NT2/D1 (cell line): ENCODE results near the gene ERGIC1.

Source experiments
- DNase-seq: peaks from one replicate; pipeline ENCODE4 v3.0.0-alpha.2; 2011; ENCODE audit warnings: low read depth, low spot score
- H3K27me3 ChIP-seq: 2 replicates; pipeline ENCODE4 v1.6.0; 2011; ENCODE audit warnings: mild to moderate bottlenecking; ENCODE audit not compliant: insufficient read length, insufficient read depth
- H3K36me3 ChIP-seq: 2 replicates; pipeline ENCODE4 v1.6.1; 2011; ENCODE audit warnings: mild to moderate bottlenecking, low read length, mixed read lengths; ENCODE audit not compliant: insufficient read depth, insufficient read length
- H3K4me1 ChIP-seq: 2 replicates; pipeline ENCODE4 v1.5.1; 2011; ENCODE audit not compliant: insufficient read depth, insufficient read length
- H3K4me3 ChIP-seq: 2 replicates; pipeline ENCODE4 v1.5.1; 2011; ENCODE audit warnings: low read depth; ENCODE audit not compliant: insufficient read length
- H3K9ac ChIP-seq: 2 replicates; pipeline ENCODE4 v1.6.0; 2011; ENCODE audit warnings: low read depth; ENCODE audit not compliant: insufficient read length
- H3K9me3 ChIP-seq: 2 replicates; pipeline ENCODE4 v1.5.1; 2011; ENCODE audit warnings: mild to moderate bottlenecking, low read length; ENCODE audit not compliant: insufficient read depth
- SUZ12 ChIP-seq: IDR thresholded peaks from 2 replicates; pipeline ENCODE4 v1.6.1; 2011; ENCODE audit not compliant: insufficient read length, insufficient read depth; ENCODE audit errors: extremely low read depth
- YY1 ChIP-seq: IDR thresholded peaks from 2 replicates; pipeline ENCODE4 v1.6.1; 2011; ENCODE audit not compliant: insufficient read length, insufficient read depth
- ZNF274 ChIP-seq: IDR thresholded peaks from 2 replicates; pipeline ENCODE4 v1.6.1; 2011; ENCODE audit warnings: mild to moderate bottlenecking, low read depth, low read length

The ERGIC1 gene

GRCh38 chr5:172911628-172911880 is 77.5 kb downstream of the ERGIC1 start:
- Histone ChIP-seq H3K4me3 (no peak overlapping the region), H3K9me3 (no peaks in the 10 kb centered on the region), H3K9ac (no peak overlapping the region), H3K4me1 (peaks cover 7% of the 10 kb centered on the region), H3K27me3 (no peaks in the 10 kb centered on the region), H3K36me3 (peaks cover 55% of the 10 kb centered on the region)
- DNase-seq: no peak
- TF ChIP-seq SUZ12 (no peak), ZNF274 (no peak), YY1 (no peak)

- TF ChIP-seq SUZ12 (no peak), YY1 (no peak), ZNF274 (no peak)
- Histone ChIP-seq H3K9ac (no peak overlapping the region), H3K27me3 (no peaks in the 10 kb centered on the region), H3K9me3 (no peaks in the 10 kb centered on the region), H3K4me1 (peaks cover 7% of the 10 kb centered on the region), H3K4me3 (no peak overlapping the region), H3K36me3 (peaks cover 56% of the 10 kb centered on the region)
- DNase-seq: no peak
These were observed 77.9 kb downstream of the ERGIC1 start for GRCh38 chr5:172911976-172912375.

GRCh38 chr5:172913117-172913850 is 79.2 kb downstream of the ERGIC1 start:
- no peak overlapping the region for H3K4me3 ChIP-seq
- H3K9me3 ChIP-seq: no peaks in the 10 kb centered on the region
- H3K9ac ChIP-seq: no peak overlapping the region
- H3K36me3 ChIP-seq: peaks cover 67% of the 10 kb centered on the region
- H3K4me1 ChIP-seq: peaks cover 5% of the 10 kb centered on the region
- H3K27me3 ChIP-seq: no peaks in the 10 kb centered on the region
- TF ChIP-seq ZNF274 (no peak), YY1 (no peak)
- DNase-seq: no peak

GRCh38 chr5:172915514-172915913 is 81.5 kb downstream of the ERGIC1 start:
- Histone ChIP-seq H3K4me3 (no peak overlapping the region), H3K9ac (no peak overlapping the region), H3K9me3 (no peaks in the 10 kb centered on the region), H3K4me1 (peaks cover 7% of the 10 kb centered on the region), H3K36me3 (peaks cover 78% of the 10 kb centered on the region), H3K27me3 (no peaks in the 10 kb centered on the region)
- no peak for DNase-seq
- no peak for TF ChIP-seq SUZ12
- TF ChIP-seq YY1: no peak
- TF ChIP-seq ZNF274: no peak

GRCh38 chr5:172918421-172919371 is 84.6 kb downstream of the ERGIC1 start:
- Histone ChIP-seq H3K9ac (no peak overlapping the region), H3K27me3 (no peaks in the 10 kb centered on the region), H3K4me3 (no peak overlapping the region), H3K4me1 (peaks cover 7% of the 10 kb centered on the region), H3K36me3 (peaks cover 71% of the 10 kb centered on the region), H3K9me3 (no peaks in the 10 kb centered on the region)
- TF ChIP-seq ZNF274 (no peak), YY1 (no peak), SUZ12 (no peak)
- DNase-seq: no peak

GRCh38 chr5:172919525-172920446 is 85.7 kb downstream of the ERGIC1 start:
- TF ChIP-seq ZNF274: no peak
- no peak for TF ChIP-seq SUZ12
- TF ChIP-seq YY1: no peak
- H3K4me3 ChIP-seq: no peak overlapping the region
- no peak overlapping the region for H3K9ac ChIP-seq
- no peaks in the 10 kb centered on the region for H3K9me3 ChIP-seq
- DNase-seq: no peak
- no peaks in the 10 kb centered on the region for H3K27me3 ChIP-seq
- peaks cover 7% of the 10 kb centered on the region for H3K4me1 ChIP-seq
- H3K36me3 ChIP-seq: peaks cover 72% of the 10 kb centered on the region

- peaks cover 66% of the 10 kb centered on the region for H3K36me3 ChIP-seq
- no peak overlapping the region for H3K9ac ChIP-seq
- peaks cover 7% of the 10 kb centered on the region for H3K4me1 ChIP-seq
- no peak for TF ChIP-seq YY1
- TF ChIP-seq SUZ12: no peak
- TF ChIP-seq ZNF274: no peak
- no peak for DNase-seq
- no peaks in the 10 kb centered on the region for H3K9me3 ChIP-seq
- no peaks in the 10 kb centered on the region for H3K27me3 ChIP-seq
- H3K4me3 ChIP-seq: no peak overlapping the region
These were observed 86.4 kb downstream of the ERGIC1 start for GRCh38 chr5:172920447-172920849.
